Karpas-422 (cell line): ENCODE measurements around the gene CT83. TPM values are rescaled to one million over a fixed set of nuclear protein-coding genes. Genes with fewer than 3 reads are reported as not detected.

ENCODE experiments used
- DNase-seq: peaks from one replicate; pipeline ENCODE4 v3.0.0-alpha.2; 2015
- H2AFZ ChIP-seq: fragments of 200-600 bp; sonication (generic); 2 replicates; pipeline ENCODE4 v1.6.1; 2014; ENCODE audit warnings: antibody characterized with exemption, low read length, mixed read lengths
- H3K27ac ChIP-seq: fragments of 200-600 bp; sonication (generic); 2 replicates; pipeline ENCODE4 v1.5.1; 2014; ENCODE audit warnings: mild to moderate bottlenecking, low read length, moderate library complexity
- H3K27me3 ChIP-seq: fragments of 200-600 bp; sonication (generic); 2 replicates; pipeline ENCODE4 v1.6.1; 2014; ENCODE audit warnings: low read length, mixed read lengths
- H3K36me3 ChIP-seq: fragments of 200-600 bp; sonication (generic); 2 replicates; pipeline ENCODE4 v1.6.1; 2014; ENCODE audit warnings: low read length, mixed read lengths; ENCODE audit not compliant: insufficient read depth
- H3K4me1 ChIP-seq: fragments of 200-600 bp; sonication (generic); 2 replicates; pipeline ENCODE4 v1.6.1; 2014; ENCODE audit warnings: mild to moderate bottlenecking, low read length, mixed read lengths
- H3K4me2 ChIP-seq: fragments of 200-600 bp; sonication (generic); 2 replicates; pipeline ENCODE4 v1.6.1; 2014; ENCODE audit warnings: low read length, low read depth, mild to moderate bottlenecking; ENCODE audit not compliant: poor library complexity, severe bottlenecking
- H3K4me3 ChIP-seq: fragments of 200-600 bp; sonication (generic); 2 replicates; pipeline ENCODE4 v1.5.1; 2014; ENCODE audit warnings: mild to moderate bottlenecking, antibody characterized with exemption, low read length, mixed read lengths
- H3K79me2 ChIP-seq: fragments of 200-600 bp; sonication (generic); 2 replicates; pipeline ENCODE4 v1.6.1; 2014; ENCODE audit warnings: mild to moderate bottlenecking, low read length, mixed read lengths
- H3K9ac ChIP-seq: fragments of 200-600 bp; sonication (generic); 2 replicates; pipeline ENCODE4 v1.6.0; 2014; ENCODE audit warnings: low read length
- H3K9me2 ChIP-seq: fragments of 200-600 bp; sonication (generic), shearing (Covaris generic); replicated peaks from 2 replicates; pipeline ENCODE4 v1.6.0; 2014; ENCODE audit warnings: mild to moderate bottlenecking, low read length, moderate library complexity; ENCODE audit not compliant: insufficient read depth
- H3K9me3 ChIP-seq: fragments of 300-700, 200-600 bp; sonication (generic); 2 replicates; pipeline ENCODE4 v1.6.1; 2014; ENCODE audit warnings: low read length, mixed read lengths
- H4K20me1 ChIP-seq: fragments of 200-600 bp; sonication (generic); 2 replicates; pipeline ENCODE4 v1.6.1; 2014; ENCODE audit warnings: mild to moderate bottlenecking, antibody characterized with exemption, low read length, low read depth; ENCODE audit not compliant: insufficient read depth
- total RNA-seq: library from RNA; depleted of rRNA; stranded (reverse); fragments of >200 nt; shearing (Covaris generic); gene quantifications from 2 replicates; pipeline ENCODE4 v1.2.3, GENCODE V29; 2014; ENCODE audit warnings: low replicate concordance; rRNA removed

The CT83 gene
- total RNA-seq, 1 experiment from 2014 or later = not detected

DNA sequence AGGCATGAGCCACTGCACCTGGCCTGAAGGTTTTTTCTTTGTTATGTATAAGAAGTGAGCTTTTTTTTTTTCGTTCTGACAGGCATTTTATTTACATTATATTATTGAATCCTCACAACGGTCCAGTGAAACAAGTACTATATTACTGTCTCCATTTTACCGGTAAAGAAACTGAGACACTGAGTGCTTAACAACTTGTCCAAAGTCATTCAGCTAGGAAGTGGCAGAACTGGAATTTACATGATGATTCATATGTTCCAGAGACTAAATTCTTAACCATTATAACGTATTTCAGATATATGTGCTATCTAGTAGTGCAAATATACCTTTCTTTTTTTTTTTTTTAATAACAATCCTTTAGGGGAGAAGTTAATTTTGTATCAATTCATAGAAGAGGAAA is 44.8 kb downstream of the CT83 start:
- no peaks in the 10 kb centered on the region for H3K36me3 ChIP-seq
- H3K27me3 ChIP-seq = no peaks in the 10 kb centered on the region
- no peak overlapping the region for H2AFZ ChIP-seq
- H3K9ac ChIP-seq = no peak overlapping the region
- DNase-seq = no peak
- no peaks in the 10 kb centered on the region for H4K20me1 ChIP-seq
- no peaks in the 10 kb centered on the region for H3K9me3 ChIP-seq
- H3K4me2 ChIP-seq = no peak overlapping the region
- H3K4me1 ChIP-seq = no peaks in the 10 kb centered on the region
- no peaks in the 10 kb centered on the region for H3K79me2 ChIP-seq
- no peak overlapping the region for H3K27ac ChIP-seq
- H3K4me3 ChIP-seq = no peak overlapping the region
- no peaks in the 10 kb centered on the region for H3K9me2 ChIP-seq

DNA sequence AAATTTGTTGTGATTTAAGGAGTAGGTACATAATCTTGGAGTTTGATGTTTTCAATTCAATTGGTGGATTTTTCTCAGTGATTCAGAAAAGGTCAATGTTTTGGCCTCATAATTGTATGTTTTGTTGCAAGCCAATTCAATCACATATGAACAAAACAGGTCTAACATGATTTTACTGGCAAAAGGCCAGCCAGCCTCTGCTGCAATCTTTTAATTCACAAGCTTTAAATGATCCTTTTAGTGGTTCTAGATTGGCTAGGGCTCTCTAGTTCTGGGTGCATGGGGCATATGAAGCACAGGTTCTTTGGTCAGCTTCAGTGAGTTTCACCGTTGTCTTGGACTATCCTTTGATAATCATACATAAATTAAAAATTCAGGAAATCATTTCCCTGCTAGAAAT is 45.6 kb downstream of the CT83 start:
- Histone ChIP-seq H4K20me1 (no peaks in the 10 kb centered on the region), H3K79me2 (no peaks in the 10 kb centered on the region), H3K9me2 (no peaks in the 10 kb centered on the region), H2AFZ (no peak overlapping the region), H3K9ac (no peak overlapping the region), H3K9me3 (no peaks in the 10 kb centered on the region), H3K36me3 (no peaks in the 10 kb centered on the region), H3K27ac (no peak overlapping the region), H3K27me3 (no peaks in the 10 kb centered on the region), H3K4me3 (no peak overlapping the region), H3K4me2 (no peak overlapping the region), H3K4me1 (no peaks in the 10 kb centered on the region)
- no peak for DNase-seq

GRCh38 chrX:116413273-116413672 is 49.5 kb downstream of the CT83 start:
- H3K9me2 ChIP-seq = no peaks in the 10 kb centered on the region
- H3K27me3 ChIP-seq = no peaks in the 10 kb centered on the region
- H3K27ac ChIP-seq = no peak overlapping the region
- no peaks in the 10 kb centered on the region for H3K9me3 ChIP-seq
- H2AFZ ChIP-seq = no peak overlapping the region
- no peaks in the 10 kb centered on the region for H4K20me1 ChIP-seq
- no peak overlapping the region for H3K9ac ChIP-seq
- H3K4me3 ChIP-seq = no peak overlapping the region
- no peak for DNase-seq
- no peaks in the 10 kb centered on the region for H3K4me1 ChIP-seq
- H3K79me2 ChIP-seq = no peaks in the 10 kb centered on the region
- no peaks in the 10 kb centered on the region for H3K36me3 ChIP-seq
- H3K4me2 ChIP-seq = no peak overlapping the region

Other genes with a start within 250 kb of the CT83 start
- not detected in 2 replicates for gene SLC6A14, start 26.4 kb downstream of the CT83 start, total RNA-seq